GM19468 (cell line): ENCODE results near the gene ELMOD2.

Experiments
- ATAC-seq: cut with Tn5 transposase; IDR thresholded peaks from one replicate; pipeline ENCODE4 v1.9.1; 2021; ENCODE audit warnings: mild to moderate bottlenecking, moderate library complexity, moderate number of reproducible peaks; ENCODE audit not compliant: unreplicated experiment; ENCODE audit errors: extremely low read depth

The ELMOD2 gene

DNA sequence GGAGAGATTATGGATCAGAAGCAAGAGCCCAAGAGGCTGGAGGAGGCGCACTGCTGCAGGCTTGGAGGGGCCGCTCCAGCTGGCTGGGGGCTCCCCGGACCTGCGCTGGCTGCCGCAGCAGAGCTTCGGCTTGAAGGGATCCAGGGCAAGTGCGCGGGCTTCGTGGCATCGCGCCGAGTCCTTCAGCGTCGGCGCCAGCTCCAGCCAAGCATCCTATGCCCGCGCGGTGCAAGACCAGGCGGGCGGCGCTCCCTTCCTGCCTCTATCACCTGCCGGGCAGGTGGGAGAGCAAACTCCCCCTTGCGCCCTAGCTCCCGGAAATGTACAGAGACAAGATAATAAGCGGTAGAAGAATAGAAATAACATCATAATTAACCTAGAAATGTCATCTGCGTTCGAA is 55.3 kb downstream of the ELMOD2 start:
- ATAC-seq, result no peak

- ATAC-seq, result no peak
Measured at GRCh38 chr4:140581078-140581477, 57.1 kb downstream of the ELMOD2 start.

DNA sequence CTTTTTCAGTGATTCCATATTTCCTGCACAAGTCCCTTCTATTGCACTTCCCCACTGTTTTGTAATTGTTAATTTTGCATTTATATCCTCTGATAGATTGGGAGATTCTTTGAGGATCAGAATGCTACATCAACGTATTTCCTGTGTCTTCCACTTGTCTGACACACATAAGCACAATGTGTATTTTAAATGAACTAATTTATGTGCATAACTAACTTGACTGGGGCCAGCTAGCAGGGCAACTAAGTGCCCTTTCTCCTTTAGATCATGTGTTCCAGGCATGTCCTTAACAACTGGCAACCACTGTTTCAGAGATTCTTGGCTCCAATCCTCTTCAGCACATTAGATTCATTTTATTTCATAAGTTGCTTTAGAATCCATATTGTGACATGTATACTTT is 60.5 kb downstream of the ELMOD2 start:
- ATAC-seq, result no peak

DNA sequence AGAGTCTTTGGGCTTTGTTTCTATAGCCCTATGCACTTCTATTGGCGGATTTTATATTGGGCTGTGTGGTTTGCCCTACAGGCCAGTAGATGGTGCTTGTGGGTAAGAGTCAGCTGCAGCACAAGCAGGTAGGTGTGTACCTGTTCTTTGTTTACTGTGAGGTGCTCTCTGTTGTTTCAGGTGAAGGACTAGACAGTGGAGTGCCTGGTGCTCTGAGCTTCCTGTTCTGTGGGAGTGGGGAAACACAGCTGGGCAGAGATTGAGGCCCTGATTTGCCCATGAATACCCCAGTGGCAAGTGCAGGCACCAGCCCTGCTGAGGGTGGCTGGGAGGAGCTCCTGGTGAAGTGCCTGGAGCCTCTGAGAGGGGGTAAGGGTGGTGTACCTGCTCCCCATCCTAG is 71.1 kb downstream of the ELMOD2 start:
- ATAC-seq, result no peak

GRCh38 chr4:140600408-140600807 is 76.4 kb downstream of the ELMOD2 start:
- no peak for ATAC-seq

DNA sequence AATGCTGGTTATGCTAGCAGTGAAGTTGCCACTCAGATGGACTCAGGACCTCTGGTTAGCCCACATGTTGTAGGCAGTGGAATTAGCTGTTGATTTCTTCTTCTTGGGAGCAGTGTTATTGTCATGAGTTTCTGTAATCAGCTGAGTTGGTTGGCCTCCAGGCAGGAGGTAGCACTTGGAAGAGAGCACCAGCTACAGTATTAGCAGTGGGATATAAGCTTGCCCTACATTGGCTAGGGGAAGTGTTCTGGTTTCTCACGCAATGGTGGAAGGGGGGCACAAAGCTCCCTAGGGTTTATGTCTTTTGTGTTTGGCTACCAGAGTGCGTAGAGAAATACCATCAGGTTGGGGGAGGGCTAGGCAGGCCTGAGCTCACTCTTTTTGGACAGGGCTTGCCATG is 78.7 kb downstream of the ELMOD2 start:
- ATAC-seq, result no peak

DNA sequence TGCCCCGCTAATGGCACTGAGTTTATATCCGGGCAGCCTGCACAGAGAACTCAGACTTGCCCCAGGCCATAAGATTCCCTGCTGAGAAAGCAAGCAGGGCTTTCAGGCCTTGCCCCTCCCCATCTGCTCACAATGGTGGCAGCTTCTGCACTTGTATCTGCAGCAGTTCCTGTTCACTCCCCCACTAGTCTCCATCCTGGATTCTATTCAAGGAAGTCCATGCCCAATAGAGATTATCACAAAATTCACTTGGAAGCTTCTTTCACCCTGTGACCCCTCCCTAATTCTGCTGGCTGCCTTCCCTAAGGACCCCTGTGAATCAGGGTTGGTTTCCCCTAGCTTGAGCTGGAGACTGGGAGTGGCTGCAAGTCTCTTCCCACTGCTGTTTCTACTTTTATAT is 79.3 kb downstream of the ELMOD2 start:
- ATAC-seq, result no peak
